Measurements from ENCODE around the gene ZNF592. TPM values are rescaled to one million over a fixed set of nuclear protein-coding genes. Genes with fewer than 3 reads are reported as not detected.
"Not testable (repeated sequence)": the region's sequence is repeated elsewhere in the genome, so short reads cannot be mapped to it uniquely, and the experiment has no call there.

Gene ZNF592
- total RNA-seq, 2 donors from 2014 or later: 22.7 to 34.7 TPM

DNA sequence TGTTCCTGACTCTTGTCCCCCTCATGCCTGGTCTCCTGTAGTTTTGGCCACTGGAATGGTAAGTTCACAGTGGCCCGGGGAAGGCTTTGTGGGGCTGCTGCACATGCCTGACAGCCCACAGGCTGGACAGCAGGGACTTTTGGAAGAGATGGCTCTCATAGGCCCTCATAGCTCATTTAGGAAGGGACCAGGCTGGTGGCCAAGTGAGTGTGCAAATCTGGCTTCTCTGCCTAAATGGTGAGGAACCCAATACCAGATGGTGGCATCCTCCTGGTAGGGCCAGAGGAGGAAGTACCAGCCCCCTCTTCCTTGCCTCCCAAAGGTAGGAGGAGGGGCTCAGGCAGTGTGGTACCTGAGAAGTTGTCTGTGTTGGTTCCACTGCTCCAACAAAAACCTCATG lies 94.4 kb downstream of the ZNF592 start:
- no peak for DNase-seq (ENCODE audit: low spot score in 2 of 2)
- Mint-ChIP-seq H3K9me3 (peaks cover 9 to 14% of the 10 kb centered on the region in 2 donors), H3K27ac (no peak overlapping the region), H3K36me3 (peaks cover 6 to 14% of the 10 kb centered on the region in 2 donors)
- ATAC-seq: no peak

DNA sequence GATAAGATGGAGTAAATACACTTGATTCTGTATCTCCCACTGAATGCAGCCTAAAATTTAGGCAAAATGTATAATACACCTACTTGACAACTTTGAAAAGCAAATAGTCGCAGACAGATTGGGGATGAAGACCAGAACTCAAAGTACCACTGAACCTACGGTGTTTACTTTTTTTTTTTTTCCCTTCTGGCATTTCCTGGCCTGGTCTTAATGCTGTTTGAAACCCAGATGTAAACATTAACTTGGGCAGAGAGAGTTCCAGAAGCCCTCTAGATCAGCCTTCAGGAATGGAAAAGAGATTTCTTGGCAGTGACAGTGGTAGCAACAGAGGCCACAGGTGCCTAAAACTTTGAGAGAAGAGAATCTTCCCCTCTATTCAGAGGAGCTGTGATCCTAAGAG lies 96.6 kb downstream of the ZNF592 start:
- H3K36me3 Mint-ChIP-seq: peaks cover 6 to 14% of the 10 kb centered on the region in 2 donors

DNA sequence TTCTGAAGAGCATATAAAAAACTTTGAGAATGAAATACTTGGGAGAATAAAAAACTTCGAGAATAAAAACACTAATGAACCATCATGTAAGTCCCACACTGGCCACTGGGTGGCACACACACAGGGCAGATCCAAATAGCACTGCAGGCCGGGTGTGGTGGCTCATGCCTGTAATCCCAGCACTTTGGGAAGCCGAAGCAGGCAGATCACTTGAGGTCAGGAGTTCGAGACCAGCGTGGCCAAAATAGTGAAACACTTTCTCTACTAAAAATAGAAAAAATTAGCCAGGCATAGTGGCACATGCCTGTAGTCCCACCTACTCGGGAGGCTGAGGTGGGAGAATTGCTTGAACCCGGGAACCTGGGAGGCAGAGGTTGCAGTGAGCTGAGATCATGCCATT lies 97.2 kb downstream of the ZNF592 start:
- DNase-seq (ENCODE audit: low spot score in 2 of 2): peak in 1 of 2 donors; percentile 53
- ATAC-seq: peak; percentile 43 to 44
- not testable (repeated sequence) for H3K27ac Mint-ChIP-seq
- Mint-ChIP-seq H3K36me3 (peaks cover 6 to 14% of the 10 kb centered on the region in 2 donors), H3K9me3 (peaks cover 9 to 18% of the 10 kb centered on the region in 2 donors)

More for the DNA sequence above, 96.6 kb downstream of the ZNF592 start:
- DNase-seq (ENCODE audit: low spot score in 2 of 2): no peak
- no peak overlapping the region for H3K27ac Mint-ChIP-seq
- H3K9me3 Mint-ChIP-seq: peaks cover 9 to 18% of the 10 kb centered on the region in 2 donors
- ATAC-seq: no peak

- Mint-ChIP-seq H3K36me3 (peaks cover 6 to 14% of the 10 kb centered on the region in 2 donors), H3K27ac (no peak overlapping the region), H3K9me3 (peaks cover 9 to 18% of the 10 kb centered on the region in 2 donors)
- ATAC-seq (no peak), DNase-seq (ENCODE audit: low spot score in 2 of 2) (no peak)
Observed at GRCh38 chr15:84846269-84846668, 97.9 kb downstream of the ZNF592 start.

DNA sequence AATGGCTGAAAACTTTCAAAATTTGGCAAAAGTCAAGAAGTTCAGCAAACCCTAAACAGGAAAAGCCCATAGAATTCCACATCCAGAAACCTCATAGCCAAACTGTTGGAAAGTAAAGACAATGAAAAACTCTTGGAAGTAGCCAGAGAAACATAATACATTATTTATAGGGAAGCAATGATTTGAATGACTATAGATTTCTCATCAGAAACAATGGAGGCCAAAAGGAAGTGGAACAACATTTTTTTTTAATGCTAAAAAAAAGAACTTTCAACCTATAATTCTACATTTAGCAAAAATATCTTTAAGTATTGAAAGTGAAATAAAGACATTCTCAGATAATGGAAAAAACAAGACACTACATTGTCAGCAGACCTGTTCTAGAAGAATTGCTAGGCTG lies 99.0 kb downstream of the ZNF592 start:
- ATAC-seq (no peak), DNase-seq (ENCODE audit: low spot score in 2 of 2) (no peak)
- H3K27ac Mint-ChIP-seq: no peak overlapping the region
- peaks cover 9 to 18% of the 10 kb centered on the region in 2 donors for H3K9me3 Mint-ChIP-seq
- H3K36me3 Mint-ChIP-seq: peaks cover 6 to 14% of the 10 kb centered on the region in 2 donors

DNA sequence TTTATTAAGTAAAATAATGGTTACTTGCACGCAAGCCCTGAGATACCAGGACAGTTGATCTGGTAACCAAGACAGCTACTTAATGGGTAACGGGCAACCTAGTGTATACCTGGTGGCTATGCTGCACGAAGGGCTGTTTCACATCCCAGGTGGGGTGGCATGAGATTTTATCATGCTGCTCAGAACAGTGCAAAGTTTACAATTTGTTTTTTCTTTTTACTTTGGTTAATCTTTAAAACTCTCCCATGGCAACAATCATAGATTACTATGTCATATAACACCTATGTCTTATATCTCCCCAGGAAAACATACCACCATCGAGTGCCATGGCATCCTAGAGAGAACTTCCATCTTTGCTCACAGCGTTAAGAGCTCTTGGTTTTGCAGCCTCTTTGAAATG lies 103.8 kb downstream of the ZNF592 start:
- Mint-ChIP-seq H3K9me3 (peaks cover under 1 to 9% of the 10 kb centered on the region in 2 donors), H3K36me3 (peaks cover 0 to 2% of the 10 kb centered on the region in 2 donors), H3K27ac (no peak overlapping the region)
- ATAC-seq (no peak), DNase-seq (ENCODE audit: low spot score in 2 of 2) (no peak)

DNA sequence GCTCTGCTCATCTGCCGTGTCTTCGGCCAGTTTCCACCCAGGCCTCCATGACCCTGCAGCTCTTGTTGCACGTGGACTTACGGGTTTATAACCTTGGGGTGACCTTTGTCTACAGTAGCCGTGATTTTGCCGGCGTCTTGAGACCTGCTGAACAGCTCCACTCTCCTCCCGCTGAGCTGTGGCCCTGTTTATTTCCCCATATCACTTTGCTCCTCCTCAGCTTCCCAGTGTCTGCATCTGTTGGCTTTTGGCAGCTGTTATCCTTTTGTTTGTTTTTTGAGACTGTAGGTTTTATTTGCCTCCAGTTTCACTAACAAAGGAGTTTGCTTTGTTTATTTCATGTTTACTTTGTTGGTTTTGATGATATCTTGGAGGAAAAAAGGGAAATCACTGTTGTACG lies 106.7 kb downstream of the ZNF592 start:
- DNase-seq (ENCODE audit: low spot score in 2 of 2): no peak

GRCh38 chr15:84855765-84856164 lies 107.4 kb downstream of the ZNF592 start:
- Mint-ChIP-seq H3K36me3 (no peaks in the 10 kb centered on the region), H3K9me3 (no peaks in the 10 kb centered on the region), H3K27ac (peak overlapping the region in 1 of 2 donors; percentile 9)
- ATAC-seq (no peak), DNase-seq (ENCODE audit: low spot score in 2 of 2) (no peak)

More for the DNA sequence above, 106.7 kb downstream of the ZNF592 start:
- Mint-ChIP-seq H3K9me3 (no peaks in the 10 kb centered on the region), H3K36me3 (no peaks in the 10 kb centered on the region), H3K27ac (no peak overlapping the region)
- no peak for ATAC-seq

Other genes with a start within 250 kb of the ZNF592 start
- 1 to 10 TPM; 5.6 to 6.2 TPM for gene ZSCAN2, start 147.6 kb upstream of the ZNF592 start, total RNA-seq
- gene WDR73, start 94.3 kb upstream of the ZNF592 start, total RNA-seq: 10 to 100 TPM in 1 of 2 donors, 1 to 10 TPM in 1; 6.9 to 17.5 TPM
- gene NMB, start 90.4 kb upstream of the ZNF592 start, total RNA-seq: 1 to 10 TPM; 1.9 to 9.4 TPM
- gene SEC11A, start 32.5 kb upstream of the ZNF592 start, total RNA-seq: 100 to 1,000 TPM; 111 to 129 TPM
- gene ALPK3, start 68.8 kb downstream of the ZNF592 start, total RNA-seq: under 1 TPM; 0.07 to 0.54 TPM
- gene SLC28A1, start 136.1 kb downstream of the ZNF592 start, total RNA-seq: under 1 TPM in 1 of 2 donors, not detected in 1; 0.30 TPM
- 10 to 100 TPM; 29.3 to 53.5 TPM for gene PDE8A, start 233.3 kb downstream of the ZNF592 start, total RNA-seq

Measured in activated naive CD4-positive, alpha-beta T cell treated with anti-CD3 and anti-CD28 coated beads, Interleukin-2, amount 50 U/mL, for 72 hours (primary cell).